Measurements from ENCODE around the gene PLOD1. TPM values are rescaled to one million over a fixed set of nuclear protein-coding genes. Genes with fewer than 3 reads are reported as not detected.

Gene PLOD1
- polyA plus RNA-seq, 2 of the 4 experiments (the other 2 are of a cell fraction), result 53.8 to 83.9 TPM

DNA sequence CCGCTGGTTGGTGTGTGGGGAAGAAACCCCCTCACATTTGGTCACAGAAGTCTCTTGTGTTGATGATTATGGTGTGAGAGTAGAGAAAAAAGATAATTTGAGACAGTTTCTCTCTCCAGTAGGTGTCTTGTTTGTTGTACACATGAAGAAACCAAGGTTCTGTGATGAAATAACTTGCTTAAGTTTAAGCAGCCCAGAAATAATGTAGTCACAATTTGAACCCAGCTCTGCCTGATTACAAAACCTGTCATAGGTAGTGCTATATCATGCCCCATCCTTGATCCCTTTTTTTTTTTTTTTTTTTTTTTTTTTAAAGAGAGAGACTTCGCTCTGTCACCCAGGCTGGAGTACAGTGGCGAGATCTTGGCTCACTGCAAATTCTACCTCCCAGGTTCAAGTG, 50.7 kb downstream of the PLOD1 start:
- Histone ChIP-seq H3K4me1 (peaks cover 14% of the 10 kb centered on the region), H3K9me3 (no peaks in the 10 kb centered on the region), H3K4me3 (no peak overlapping the region), H3K27ac (no peak overlapping the region), H3K4me2 (no peak overlapping the region)
- ChIA-PET CTCF (interaction anchor here (0.5 to 1.7 kb wide), 2 partner anchors 25 to 58 kb away, joined by 3 read pairs; no protein-coding TSS in a partner anchor), POLR2A (no interaction called here)
- WGBS (ENCODE audit: missing lambda C conversion rate), result 58% methylated on average over 3 of the region's 3 CpGs
- TF ChIP-seq ZNF302 (CRISPR knock-in tag; IDR thresholded peaks at IDR 0.05) (no peak), SMC3 (IDR thresholded peaks at IDR 0.05) (no peak), KDM1A (IDR thresholded peaks at IDR 0.05; ENCODE audit: low read depth) (no peak), NPAS2 (CRISPR knock-in tag; IDR thresholded peaks at IDR 0.05; ENCODE audit: borderline replicate concordance) (no peak), RFX5 (IDR thresholded peaks at IDR 0.05) (no peak), RAD21 (conservative IDR thresholded peaks at IDR 0.05 in 1 of 2, IDR thresholded peaks at IDR 0.05 in 1 of 2) (no peak), ZSCAN20 (CRISPR knock-in tag; IDR thresholded peaks at IDR 0.05) (no peak), NR3C1 (IDR thresholded peaks at IDR 0.05) (no peak), CEBPB (IDR thresholded peaks at IDR 0.05) (no peak)
- TF ChIP-seq, protein P1, sequence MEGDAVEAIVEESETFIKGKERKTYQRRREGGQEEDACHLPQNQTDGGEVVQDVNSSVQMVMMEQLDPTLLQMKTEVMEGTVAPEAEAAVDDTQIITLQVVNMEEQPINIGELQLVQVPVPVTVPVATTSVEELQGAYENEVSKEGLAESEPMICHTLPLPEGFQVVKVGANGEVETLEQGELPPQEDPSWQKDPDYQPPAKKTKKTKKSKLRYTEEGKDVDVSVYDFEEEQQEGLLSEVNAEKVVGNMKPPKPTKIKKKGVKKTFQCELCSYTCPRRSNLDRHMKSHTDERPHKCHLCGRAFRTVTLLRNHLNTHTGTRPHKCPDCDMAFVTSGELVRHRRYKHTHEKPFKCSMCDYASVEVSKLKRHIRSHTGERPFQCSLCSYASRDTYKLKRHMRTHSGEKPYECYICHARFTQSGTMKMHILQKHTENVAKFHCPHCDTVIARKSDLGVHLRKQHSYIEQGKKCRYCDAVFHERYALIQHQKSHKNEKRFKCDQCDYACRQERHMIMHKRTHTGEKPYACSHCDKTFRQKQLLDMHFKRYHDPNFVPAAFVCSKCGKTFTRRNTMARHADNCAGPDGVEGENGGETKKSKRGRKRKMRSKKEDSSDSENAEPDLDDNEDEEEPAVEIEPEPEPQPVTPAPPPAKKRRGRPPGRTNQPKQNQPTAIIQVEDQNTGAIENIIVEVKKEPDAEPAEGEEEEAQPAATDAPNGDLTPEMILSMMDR (IDR thresholded peaks at IDR 0.05), result no peak
- ATAC-seq, result no peak
- no peak for FAIRE-seq
- DNase-seq (ENCODE audit: low read depth in 1 of 2, low spot score in 1 of 2), result no peak

DNA sequence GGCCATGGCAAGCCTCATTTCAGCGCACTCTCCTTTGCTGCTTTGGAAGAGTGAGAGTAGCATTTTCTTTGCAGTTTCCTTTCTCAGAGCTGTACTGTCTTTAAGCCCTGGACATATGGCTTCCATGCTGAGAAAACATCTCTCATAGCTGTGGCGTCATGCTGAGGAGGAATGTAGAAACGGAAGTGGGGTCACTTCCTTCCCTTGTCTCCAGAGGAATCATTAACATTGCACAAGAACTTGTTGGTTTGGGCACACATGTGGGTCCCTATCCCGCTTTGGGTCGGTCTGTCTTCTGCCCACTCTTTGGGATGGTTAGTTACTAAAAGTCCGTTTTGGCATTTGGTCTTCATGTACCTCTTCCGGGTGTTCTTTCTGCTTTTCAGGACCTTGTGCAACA, 51.3 kb downstream of the PLOD1 start:
- TF ChIP-seq ZC3H11A (IDR thresholded peaks at IDR 0.05) (no peak), FOSB (CRISPR knock-in tag; IDR thresholded peaks at IDR 0.05) (no peak)
- TF ChIP-seq, protein P2, sequence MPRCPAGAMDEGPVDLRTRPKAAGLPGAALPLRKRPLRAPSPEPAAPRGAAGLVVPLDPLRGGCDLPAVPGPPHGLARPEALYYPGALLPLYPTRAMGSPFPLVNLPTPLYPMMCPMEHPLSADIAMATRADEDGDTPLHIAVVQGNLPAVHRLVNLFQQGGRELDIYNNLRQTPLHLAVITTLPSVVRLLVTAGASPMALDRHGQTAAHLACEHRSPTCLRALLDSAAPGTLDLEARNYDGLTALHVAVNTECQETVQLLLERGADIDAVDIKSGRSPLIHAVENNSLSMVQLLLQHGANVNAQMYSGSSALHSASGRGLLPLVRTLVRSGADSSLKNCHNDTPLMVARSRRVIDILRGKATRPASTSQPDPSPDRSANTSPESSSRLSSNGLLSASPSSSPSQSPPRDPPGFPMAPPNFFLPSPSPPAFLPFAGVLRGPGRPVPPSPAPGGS (IDR thresholded peaks at IDR 0.05), result no peak
- FAIRE-seq, result no peak
- H3K4me3 ChIP-seq, result no peak overlapping the region
- no peaks in the 10 kb centered on the region for H3K9me3 ChIP-seq
- H3K4me1 ChIP-seq, result peaks cover 14% of the 10 kb centered on the region
- H3K4me2 ChIP-seq, result no peak overlapping the region
- no peak overlapping the region for H3K27ac ChIP-seq
- 76% methylated on average over 6 of the region's 7 CpGs for WGBS (ENCODE audit: missing lambda C conversion rate)
- ChIA-PET POLR2A (no interaction called here), CTCF (interaction anchor here (0.5 to 1.7 kb wide), 2 partner anchors 24 to 58 kb away, joined by 3 read pairs; no protein-coding TSS in a partner anchor)
- DNase-seq (ENCODE audit: low read depth in 1 of 2, low spot score in 1 of 2), result no peak
- no peak for ATAC-seq

DNA sequence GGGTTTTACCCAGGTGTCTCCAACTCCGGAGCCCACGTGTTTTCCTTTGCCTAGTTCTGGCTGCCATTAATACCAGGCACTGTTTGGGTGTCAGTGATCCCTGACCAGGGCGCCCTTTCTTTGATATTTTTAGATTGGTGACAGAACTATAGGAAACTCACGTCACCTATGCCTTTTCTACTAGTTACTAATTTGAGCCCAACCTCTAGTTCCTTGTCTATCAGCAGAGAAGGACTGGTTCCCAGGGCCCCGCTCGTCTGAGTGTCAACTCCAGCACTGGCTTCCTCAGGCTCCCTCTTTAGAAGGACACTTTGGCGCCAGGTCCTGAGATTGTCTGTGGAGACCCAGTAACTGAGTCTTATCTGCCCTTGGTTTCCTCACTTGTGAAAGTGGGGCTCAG, 55.2 kb downstream of the PLOD1 start:
- POLR2A ChIA-PET, result no interaction called here
- no peak for TF ChIP-seq EHF (CRISPR knock-in tag; IDR thresholded peaks at IDR 0.05)
- no peak for TF ChIP-seq RARB (CRISPR knock-in tag; IDR thresholded peaks at IDR 0.05)
- TF ChIP-seq, protein P3, sequence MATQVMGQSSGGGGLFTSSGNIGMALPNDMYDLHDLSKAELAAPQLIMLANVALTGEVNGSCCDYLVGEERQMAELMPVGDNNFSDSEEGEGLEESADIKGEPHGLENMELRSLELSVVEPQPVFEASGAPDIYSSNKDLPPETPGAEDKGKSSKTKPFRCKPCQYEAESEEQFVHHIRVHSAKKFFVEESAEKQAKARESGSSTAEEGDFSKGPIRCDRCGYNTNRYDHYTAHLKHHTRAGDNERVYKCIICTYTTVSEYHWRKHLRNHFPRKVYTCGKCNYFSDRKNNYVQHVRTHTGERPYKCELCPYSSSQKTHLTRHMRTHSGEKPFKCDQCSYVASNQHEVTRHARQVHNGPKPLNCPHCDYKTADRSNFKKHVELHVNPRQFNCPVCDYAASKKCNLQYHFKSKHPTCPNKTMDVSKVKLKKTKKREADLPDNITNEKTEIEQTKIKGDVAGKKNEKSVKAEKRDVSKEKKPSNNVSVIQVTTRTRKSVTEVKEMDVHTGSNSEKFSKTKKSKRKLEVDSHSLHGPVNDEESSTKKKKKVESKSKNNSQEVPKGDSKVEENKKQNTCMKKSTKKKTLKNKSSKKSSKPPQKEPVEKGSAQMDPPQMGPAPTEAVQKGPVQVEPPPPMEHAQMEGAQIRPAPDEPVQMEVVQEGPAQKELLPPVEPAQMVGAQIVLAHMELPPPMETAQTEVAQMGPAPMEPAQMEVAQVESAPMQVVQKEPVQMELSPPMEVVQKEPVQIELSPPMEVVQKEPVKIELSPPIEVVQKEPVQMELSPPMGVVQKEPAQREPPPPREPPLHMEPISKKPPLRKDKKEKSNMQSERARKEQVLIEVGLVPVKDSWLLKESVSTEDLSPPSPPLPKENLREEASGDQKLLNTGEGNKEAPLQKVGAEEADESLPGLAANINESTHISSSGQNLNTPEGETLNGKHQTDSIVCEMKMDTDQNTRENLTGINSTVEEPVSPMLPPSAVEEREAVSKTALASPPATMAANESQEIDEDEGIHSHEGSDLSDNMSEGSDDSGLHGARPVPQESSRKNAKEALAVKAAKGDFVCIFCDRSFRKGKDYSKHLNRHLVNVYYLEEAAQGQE (IDR thresholded peaks at IDR 0.05), result no peak
- TF ChIP-seq MAFK (IDR thresholded peaks at IDR 0.05; ENCODE audit: partially characterized antibody), result no peak
- TF ChIP-seq, protein P4, sequence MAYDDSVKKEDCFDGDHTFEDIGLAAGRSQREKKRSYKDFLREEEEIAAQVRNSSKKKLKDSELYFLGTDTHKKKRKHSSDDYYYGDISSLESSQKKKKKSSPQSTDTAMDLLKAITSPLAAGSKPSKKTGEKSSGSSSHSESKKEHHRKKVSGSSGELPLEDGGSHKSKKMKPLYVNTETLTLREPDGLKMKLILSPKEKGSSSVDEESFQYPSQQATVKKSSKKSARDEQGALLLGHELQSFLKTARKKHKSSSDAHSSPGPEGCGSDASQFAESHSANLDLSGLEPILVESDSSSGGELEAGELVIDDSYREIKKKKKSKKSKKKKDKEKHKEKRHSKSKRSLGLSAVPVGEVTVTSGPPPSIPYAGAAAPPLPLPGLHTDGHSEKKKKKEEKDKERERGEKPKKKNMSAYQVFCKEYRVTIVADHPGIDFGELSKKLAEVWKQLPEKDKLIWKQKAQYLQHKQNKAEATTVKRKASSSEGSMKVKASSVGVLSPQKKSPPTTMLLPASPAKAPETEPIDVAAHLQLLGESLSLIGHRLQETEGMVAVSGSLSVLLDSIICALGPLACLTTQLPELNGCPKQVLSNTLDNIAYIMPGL (CRISPR knock-in tag; IDR thresholded peaks at IDR 0.05; ENCODE audit: borderline replicate concordance), result no peak
- TF ChIP-seq HDAC2 (IDR thresholded peaks at IDR 0.05), result no peak
- no peak for TF ChIP-seq CEBPB (IDR thresholded peaks at IDR 0.05)
- no peak for TF ChIP-seq NPAS2 (CRISPR knock-in tag; IDR thresholded peaks at IDR 0.05; ENCODE audit: borderline replicate concordance)
- no peak for TF ChIP-seq EP300 (IDR thresholded peaks at IDR 0.05)
- no peak for TF ChIP-seq ZFP36 (IDR thresholded peaks at IDR 0.05; ENCODE audit: borderline replicate concordance, partially characterized antibody)
- no peak for TF ChIP-seq GATA3 (IDR thresholded peaks at IDR 0.05; ENCODE audit: borderline replicate concordance)
- ATAC-seq (no peak), DNase-seq (ENCODE audit: low read depth in 1 of 2, low spot score in 1 of 2) (no peak), FAIRE-seq (no peak)
- no peaks in the 10 kb centered on the region for H3K9me3 ChIP-seq
- H3K4me2 ChIP-seq, result no peak overlapping the region
- CTCF ChIA-PET, result no interaction called here
- H3K4me3 ChIP-seq, result no peak overlapping the region
- no peaks in the 10 kb centered on the region for H3K4me1 ChIP-seq
- WGBS (ENCODE audit: missing lambda C conversion rate), result 91% methylated on average over 7 of the region's 7 CpGs
- H3K27ac ChIP-seq, result no peak overlapping the region

All from A549 (cell line).